22Rv1 (cell line): ENCODE results near the gene GPR142.

ENCODE experiments used
- CTCF ChIP-seq: fragments of 450-650 bp; IDR thresholded peaks from 2 replicates; pipeline ENCODE4 v1.5.1; 2017; ENCODE audit warnings: mild to moderate bottlenecking
- ZFX ChIP-seq: fragments of 450-650 bp; IDR thresholded peaks from 2 replicates; pipeline ENCODE4 v1.6.1; 2017; ENCODE audit warnings: antibody characterized with exemption, borderline replicate concordance

- TF ChIP-seq CTCF (peak; percentile 28), ZFX (no peak)
Measured at GRCh38 chr17:74351552-74352210, 15.6 kb upstream of the GPR142 start.
